ENCODE measurements around the gene AP5S1. TPM values are rescaled to one million over a fixed set of nuclear protein-coding genes. Genes with fewer than 3 reads are reported as not detected.
A peak's percentile ranks its signal among the peaks of the same experiment; 100 is the strongest.

The AP5S1 gene
- total RNA-seq, 1 donor from 2014 or later = 12.3 TPM

GRCh38 chr20:3814928-3815495 lies 5.3 kb upstream of the AP5S1 start:
- Mint-ChIP-seq H3K27me3 (peaks cover 11% of the 10 kb centered on the region), H3K9me3 (ENCODE audit: low read depth) (no peaks in the 10 kb centered on the region), H3K4me1 (ENCODE audit: low read depth) (peaks cover 6% of the 10 kb centered on the region), H3K27ac (no peak overlapping the region), H3K4me3 (ENCODE audit: low read depth) (no peak overlapping the region), H3K36me3 (ENCODE audit: insufficient read depth) (no peaks in the 10 kb centered on the region)
- DNase-seq (ENCODE audit: low spot score, unreplicated experiment) = no peak
- TF ChIP-seq CTCF (IDR thresholded peaks at IDR 0.05; ENCODE audit: unreplicated experiment) = no peak

- Mint-ChIP-seq H3K4me3 (ENCODE audit: low read depth) (no peak overlapping the region), H3K9me3 (ENCODE audit: low read depth) (no peaks in the 10 kb centered on the region), H3K4me1 (ENCODE audit: low read depth) (peaks cover 7% of the 10 kb centered on the region), H3K27ac (no peak overlapping the region), H3K27me3 (peaks cover 11% of the 10 kb centered on the region), H3K36me3 (ENCODE audit: insufficient read depth) (no peaks in the 10 kb centered on the region)
- DNase-seq (ENCODE audit: low spot score, unreplicated experiment) = no peak
- no peak for TF ChIP-seq CTCF (IDR thresholded peaks at IDR 0.05; ENCODE audit: unreplicated experiment)
These were observed 4.5 kb upstream of the AP5S1 start for GRCh38 chr20:3815703-3816315.

GRCh38 chr20:3818155-3819151 lies 1.9 kb upstream of the AP5S1 start:
- Mint-ChIP-seq H3K9me3 (ENCODE audit: low read depth) (no peaks in the 10 kb centered on the region), H3K36me3 (ENCODE audit: insufficient read depth) (no peaks in the 10 kb centered on the region), H3K27ac (peak overlapping the region; percentile 69), H3K4me1 (ENCODE audit: low read depth) (peaks cover 12% of the 10 kb centered on the region), H3K4me3 (ENCODE audit: low read depth) (peak overlapping the region; percentile 45), H3K27me3 (peaks cover 9% of the 10 kb centered on the region)
- peak; percentile 78 for TF ChIP-seq CTCF (IDR thresholded peaks at IDR 0.05; ENCODE audit: unreplicated experiment)
- peak; percentile 69 for DNase-seq (ENCODE audit: low spot score, unreplicated experiment)

- peak overlapping the region; percentile 92 for H3K27ac Mint-ChIP-seq
- peak overlapping the region; percentile 85 for H3K4me3 Mint-ChIP-seq (ENCODE audit: low read depth)
- no peak for TF ChIP-seq CTCF (IDR thresholded peaks at IDR 0.05; ENCODE audit: unreplicated experiment)
These were observed 818 bp upstream of the AP5S1 start for GRCh38 chr20:3819411-3820047.

More at GRCh38 chr20:3819411-3820047, 818 bp upstream of the AP5S1 start:
- H3K36me3 Mint-ChIP-seq (ENCODE audit: insufficient read depth) = no peaks in the 10 kb centered on the region
- H3K27me3 Mint-ChIP-seq = peaks cover 9% of the 10 kb centered on the region
- H3K4me1 Mint-ChIP-seq (ENCODE audit: low read depth) = peaks cover 12% of the 10 kb centered on the region
- no peak for DNase-seq (ENCODE audit: low spot score, unreplicated experiment)
- H3K9me3 Mint-ChIP-seq (ENCODE audit: low read depth) = no peaks in the 10 kb centered on the region

Measured in progenitor cell of endocrine pancreas (in vitro differentiated cells).